Nephron (organoid): ENCODE data around the gene COL1A2.

Experiments used
- H3K27ac Mint-ChIP-seq, 3 experiments: 2 replicates each; pipeline ENCODE4 v1.8.0; 2020; ENCODE audit warnings: mixed read lengths in 3 of 3, mild to moderate bottlenecking in 2 of 3, moderate library complexity in 1 of 3
- H3K27me3 Mint-ChIP-seq: 2 replicates; pipeline ENCODE4 v1.8.0; 2021; ENCODE audit warnings: low read depth, mild to moderate bottlenecking, moderate library complexity, mixed read lengths
- H3K36me3 Mint-ChIP-seq: 2 replicates; pipeline ENCODE4 v1.8.0; 2020; ENCODE audit warnings: low read depth, mixed read lengths
- H3K4me1 Mint-ChIP-seq: 2 replicates; pipeline ENCODE4 v1.8.0; 2020; ENCODE audit warnings: mixed read lengths
- H3K4me3 Mint-ChIP-seq, 3 experiments: 2 replicates each; pipeline ENCODE4 v1.8.0; 2020; ENCODE audit warnings: mild to moderate bottlenecking in 3 of 3, mixed read lengths in 3 of 3, moderate library complexity in 2 of 3
- H3K9me3 Mint-ChIP-seq: 2 replicates; pipeline ENCODE4 v1.8.0; 2020; ENCODE audit warnings: mixed read lengths
- TF ChIP-seq, protein P1 (sequence below), 3 experiments: fragments of 200-600 bp; sonication (generic); IDR thresholded peaks; one replicate each; pipeline ENCODE4 v1.5.0; 2021; ENCODE audit warnings: antibody characterized with exemption in 3 of 3; ENCODE audit not compliant: unreplicated experiment in 3 of 3

Gene COL1A2

DNA sequence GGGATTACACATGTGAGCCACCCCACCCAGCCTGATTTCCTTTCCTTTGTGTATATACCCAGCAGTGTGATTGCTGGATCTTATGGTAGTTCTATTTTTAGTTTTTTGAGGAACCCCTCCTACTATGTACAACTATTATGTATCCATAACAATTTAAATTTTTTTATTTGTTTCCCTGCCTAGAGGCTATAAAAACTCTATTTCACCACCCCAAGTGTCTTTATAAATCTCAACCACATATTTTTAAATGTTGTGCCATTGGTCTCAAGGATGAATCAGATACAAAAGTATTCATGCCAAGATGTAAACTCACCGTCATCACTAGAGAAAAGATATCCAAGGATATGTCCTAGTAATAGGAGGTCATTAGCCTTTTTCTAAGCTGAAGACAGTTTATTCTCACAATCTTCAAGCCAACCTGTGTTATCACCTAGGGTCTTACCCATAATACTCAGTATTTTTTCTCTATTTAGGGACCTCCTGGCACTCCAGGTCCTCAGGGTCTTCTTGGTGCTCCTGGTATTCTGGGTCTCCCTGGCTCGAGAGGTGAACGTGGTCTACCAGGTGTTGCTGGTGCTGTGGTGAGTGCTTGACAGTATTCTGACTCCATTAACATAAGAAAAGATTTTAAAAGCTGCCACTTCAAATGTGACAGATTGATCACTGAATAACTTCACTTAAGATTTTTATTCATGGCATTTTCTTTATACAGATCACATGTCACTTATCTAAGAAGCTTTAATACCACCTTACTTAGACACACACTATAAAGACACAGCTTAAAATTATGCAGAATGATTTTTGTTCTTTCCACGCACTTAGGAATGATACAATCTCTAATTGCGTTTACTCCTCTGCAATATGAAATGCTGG is 29.4 kb downstream of the COL1A2 start:
- Mint-ChIP-seq H3K4me1 (peaks cover 35% of the 10 kb centered on the region), H3K9me3 (no peaks in the 10 kb centered on the region), H3K4me3 (no peak overlapping the region), H3K36me3 (peaks cover 97% of the 10 kb centered on the region), H3K27ac (peak overlapping the region; percentile 39 to 89 (median 88)), H3K27me3 (no peaks in the 10 kb centered on the region)
- TF ChIP-seq, protein P1, sequence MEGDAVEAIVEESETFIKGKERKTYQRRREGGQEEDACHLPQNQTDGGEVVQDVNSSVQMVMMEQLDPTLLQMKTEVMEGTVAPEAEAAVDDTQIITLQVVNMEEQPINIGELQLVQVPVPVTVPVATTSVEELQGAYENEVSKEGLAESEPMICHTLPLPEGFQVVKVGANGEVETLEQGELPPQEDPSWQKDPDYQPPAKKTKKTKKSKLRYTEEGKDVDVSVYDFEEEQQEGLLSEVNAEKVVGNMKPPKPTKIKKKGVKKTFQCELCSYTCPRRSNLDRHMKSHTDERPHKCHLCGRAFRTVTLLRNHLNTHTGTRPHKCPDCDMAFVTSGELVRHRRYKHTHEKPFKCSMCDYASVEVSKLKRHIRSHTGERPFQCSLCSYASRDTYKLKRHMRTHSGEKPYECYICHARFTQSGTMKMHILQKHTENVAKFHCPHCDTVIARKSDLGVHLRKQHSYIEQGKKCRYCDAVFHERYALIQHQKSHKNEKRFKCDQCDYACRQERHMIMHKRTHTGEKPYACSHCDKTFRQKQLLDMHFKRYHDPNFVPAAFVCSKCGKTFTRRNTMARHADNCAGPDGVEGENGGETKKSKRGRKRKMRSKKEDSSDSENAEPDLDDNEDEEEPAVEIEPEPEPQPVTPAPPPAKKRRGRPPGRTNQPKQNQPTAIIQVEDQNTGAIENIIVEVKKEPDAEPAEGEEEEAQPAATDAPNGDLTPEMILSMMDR (IDR thresholded peaks at IDR 0.05; ENCODE audit: unreplicated experiment in 3 of 3), result no peak

DNA sequence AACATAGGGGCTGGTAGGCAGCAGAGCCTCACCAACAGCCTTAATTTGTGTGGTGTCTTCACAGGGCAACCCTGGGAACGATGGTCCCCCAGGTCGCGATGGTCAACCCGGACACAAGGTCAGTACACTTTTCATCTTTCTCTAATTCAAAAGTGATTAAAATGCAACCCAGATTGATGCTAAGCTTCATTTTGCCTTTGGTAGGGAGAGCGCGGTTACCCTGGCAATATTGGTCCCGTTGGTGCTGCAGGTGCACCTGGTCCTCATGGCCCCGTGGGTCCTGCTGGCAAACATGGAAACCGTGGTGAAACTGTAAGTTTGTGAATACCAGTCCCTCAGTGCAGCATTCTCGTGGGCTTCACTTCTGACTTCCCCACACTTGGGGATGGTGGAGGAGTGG is 30.9 kb downstream of the COL1A2 start:
- no peak overlapping the region for H3K4me3 Mint-ChIP-seq
- no peaks in the 10 kb centered on the region for H3K27me3 Mint-ChIP-seq
- peaks cover 95% of the 10 kb centered on the region for H3K36me3 Mint-ChIP-seq

DNA sequence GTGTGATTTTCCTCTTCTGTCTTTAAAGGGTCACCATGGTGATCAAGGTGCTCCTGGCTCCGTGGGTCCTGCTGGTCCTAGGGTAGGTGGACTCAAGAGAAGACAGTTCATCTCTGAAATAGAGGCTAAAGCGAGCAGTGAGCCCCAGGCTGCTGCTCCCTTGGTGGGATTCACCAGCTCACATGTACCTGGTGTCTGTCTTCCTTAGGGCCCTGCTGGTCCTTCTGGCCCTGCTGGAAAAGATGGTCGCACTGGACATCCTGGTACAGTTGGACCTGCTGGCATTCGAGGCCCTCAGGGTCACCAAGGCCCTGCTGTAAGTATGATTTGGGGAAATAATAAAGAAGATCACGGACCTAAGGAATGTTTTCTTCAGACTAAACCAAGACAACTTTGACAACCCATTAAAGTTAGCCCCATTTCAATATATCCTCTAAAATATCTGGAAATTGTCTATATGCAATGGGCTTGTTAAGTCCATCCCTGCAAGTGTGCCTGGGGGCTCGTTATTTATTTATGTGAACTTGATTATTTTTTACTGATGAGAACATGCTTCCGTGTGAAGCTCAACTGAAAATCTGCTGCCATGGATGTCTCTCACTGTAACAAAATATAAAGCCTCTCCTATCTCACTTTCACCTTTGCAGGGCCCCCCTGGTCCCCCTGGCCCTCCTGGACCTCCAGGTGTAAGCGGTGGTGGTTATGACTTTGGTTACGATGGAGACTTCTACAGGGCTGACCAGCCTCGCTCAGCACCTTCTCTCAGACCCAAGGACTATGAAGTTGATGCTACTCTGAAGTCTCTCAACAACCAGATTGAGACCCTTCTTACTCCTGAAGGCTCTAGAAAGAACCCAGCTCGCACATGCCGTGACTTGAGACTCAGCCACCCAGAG is 32.5 kb downstream of the COL1A2 start:
- TF ChIP-seq, protein P1 (IDR thresholded peaks at IDR 0.05; ENCODE audit: unreplicated experiment in 3 of 3), result no peak
- peaks cover 7% of the 10 kb centered on the region for H3K4me1 Mint-ChIP-seq
- peak overlapping the region in 2 of 3 experiments; percentile 88 to 89 for H3K27ac Mint-ChIP-seq
- no peaks in the 10 kb centered on the region for H3K9me3 Mint-ChIP-seq
- H3K27me3 Mint-ChIP-seq, result no peaks in the 10 kb centered on the region
- H3K4me3 Mint-ChIP-seq, result no peak overlapping the region
- H3K36me3 Mint-ChIP-seq, result peaks cover 85% of the 10 kb centered on the region

More for the DNA sequence above, 30.9 kb downstream of the COL1A2 start:
- Mint-ChIP-seq H3K27ac (peak overlapping the region; percentile 40 to 89 (median 88)), H3K4me1 (peaks cover 21% of the 10 kb centered on the region), H3K9me3 (no peaks in the 10 kb centered on the region)
- TF ChIP-seq, protein P1 (IDR thresholded peaks at IDR 0.05; ENCODE audit: unreplicated experiment in 3 of 3), result no peak

DNA sequence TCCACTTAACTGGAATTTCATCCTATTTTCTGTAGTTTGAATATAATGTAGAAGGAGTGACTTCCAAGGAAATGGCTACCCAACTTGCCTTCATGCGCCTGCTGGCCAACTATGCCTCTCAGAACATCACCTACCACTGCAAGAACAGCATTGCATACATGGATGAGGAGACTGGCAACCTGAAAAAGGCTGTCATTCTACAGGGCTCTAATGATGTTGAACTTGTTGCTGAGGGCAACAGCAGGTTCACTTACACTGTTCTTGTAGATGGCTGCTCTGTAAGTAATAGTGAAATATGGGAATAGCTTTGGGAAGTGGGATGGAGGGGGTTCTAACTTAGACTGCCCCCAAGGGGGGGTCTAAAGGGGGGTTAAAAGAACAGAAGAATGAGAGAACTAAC is 34.5 kb downstream of the COL1A2 start:
- no peaks in the 10 kb centered on the region for H3K9me3 Mint-ChIP-seq

DNA sequence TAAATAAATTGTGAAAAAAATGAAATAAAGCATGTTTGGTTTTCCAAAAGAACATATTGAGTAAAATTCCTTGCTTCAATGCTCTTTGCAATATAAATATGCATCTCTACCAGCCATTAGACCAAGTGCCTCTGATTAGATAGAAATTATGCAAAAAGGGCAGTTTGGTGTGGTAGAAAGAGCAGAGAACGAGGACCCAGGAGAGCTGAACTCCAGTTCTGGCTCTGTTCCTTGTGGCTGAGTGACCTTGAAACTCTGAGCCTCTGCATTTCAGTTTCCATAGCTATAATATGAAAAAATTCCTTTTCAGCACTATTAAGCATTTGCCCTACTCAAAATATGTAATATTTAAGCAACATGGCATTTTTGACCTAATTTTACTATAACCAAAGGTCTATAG is 36.5 kb downstream of the COL1A2 start:
- peaks cover 2% of the 10 kb centered on the region for H3K4me1 Mint-ChIP-seq
- no peaks in the 10 kb centered on the region for H3K27me3 Mint-ChIP-seq
- no peaks in the 10 kb centered on the region for H3K9me3 Mint-ChIP-seq
- peak overlapping the region in 1 of 3 experiments; percentile 18 for H3K27ac Mint-ChIP-seq
- H3K4me3 Mint-ChIP-seq, result no peak overlapping the region
- TF ChIP-seq, protein P1 (IDR thresholded peaks at IDR 0.05; ENCODE audit: unreplicated experiment in 3 of 3), result no peak
- H3K36me3 Mint-ChIP-seq, result peaks cover 48% of the 10 kb centered on the region

More for the DNA sequence above, 34.5 kb downstream of the COL1A2 start:
- Mint-ChIP-seq H3K27ac (peak overlapping the region in 2 of 3 experiments; percentile 28 to 88), H3K4me3 (no peak overlapping the region), H3K27me3 (no peaks in the 10 kb centered on the region), H3K4me1 (peaks cover under 1% of the 10 kb centered on the region), H3K36me3 (peaks cover 68% of the 10 kb centered on the region)
- TF ChIP-seq, protein P1 (IDR thresholded peaks at IDR 0.05; ENCODE audit: unreplicated experiment in 3 of 3), result no peak
